ENCODE measurements around the gene GALNT2.

GALNT2 gene

DNA sequence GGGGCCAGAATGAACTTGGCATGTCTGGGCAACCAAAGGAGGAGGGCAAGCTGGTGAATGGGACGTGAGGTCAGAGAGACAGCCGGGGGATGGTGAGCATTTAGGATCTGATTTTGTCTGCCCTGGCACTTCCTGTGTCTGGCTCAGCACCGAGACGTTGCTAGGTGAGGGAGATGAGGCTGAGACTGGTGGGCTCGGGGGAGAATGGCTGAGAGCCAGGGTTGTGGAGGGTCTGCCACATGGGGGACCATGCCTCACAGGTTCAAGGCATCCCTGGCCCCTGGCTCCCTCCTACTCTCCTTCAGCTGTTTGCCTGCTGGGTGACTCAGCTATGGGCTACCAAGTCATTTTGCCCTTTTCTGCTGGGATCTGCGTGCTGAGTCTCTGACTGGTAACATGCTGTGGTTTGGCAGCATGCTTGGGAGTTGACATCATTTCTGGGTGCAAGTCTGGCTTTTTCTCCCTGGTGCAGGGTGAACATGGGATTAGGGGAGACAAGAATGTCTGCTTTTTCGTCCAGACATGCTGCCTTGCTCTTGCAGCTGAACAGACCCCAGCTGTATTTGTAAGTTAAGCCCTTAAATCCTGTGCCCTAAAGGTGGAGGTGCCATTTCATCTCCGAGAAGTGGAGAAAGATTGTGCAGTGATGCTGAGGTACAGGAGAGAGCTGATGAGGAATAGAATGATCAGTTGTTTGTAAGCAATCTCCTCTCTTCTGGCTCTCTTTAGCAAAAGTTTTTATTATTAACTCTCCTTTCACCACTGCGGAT lies 17.6 kb downstream of the GALNT2 start:
- peak overlapping the region; percentile 7 for H3K27ac ChIP-seq (ENCODE audit: low read depth, low read length)
- H3K9ac ChIP-seq (ENCODE audit: low read length) = no peak overlapping the region
- peak overlapping the region in 1 of 2 donors; percentile 16 for H3K4me3 ChIP-seq (ENCODE audit: low read depth in 1 of 2, low read length in 2 of 2)
- H3K9me3 ChIP-seq (ENCODE audit: low read length) = no peaks in the 10 kb centered on the region
- peaks cover 31% of the 10 kb centered on the region for H3K4me1 ChIP-seq (ENCODE audit: insufficient read depth, low read length)
- H3K36me3 ChIP-seq (ENCODE audit: insufficient read depth, low read length) = no peaks in the 10 kb centered on the region
- no peaks in the 10 kb centered on the region for H3K27me3 ChIP-seq (ENCODE audit: control insufficient read depth in 1 of 2, insufficient read depth in 2 of 2, low read length in 2 of 2)

- H3K27ac ChIP-seq (ENCODE audit: low read depth, low read length) = no peak overlapping the region
Measured at GRCh38 chr1:230085178-230085515, 18.1 kb downstream of the GALNT2 start.

GRCh38 chr1:230086151-230086550 lies 19.1 kb downstream of the GALNT2 start:
- no peak overlapping the region for H3K9ac ChIP-seq (ENCODE audit: low read length)
- H3K4me3 ChIP-seq (ENCODE audit: low read depth in 1 of 2, low read length in 2 of 2) = no peak overlapping the region
- no peak overlapping the region for H3K27ac ChIP-seq (ENCODE audit: low read depth, low read length)
- H3K4me1 ChIP-seq (ENCODE audit: insufficient read depth, low read length) = peaks cover 31% of the 10 kb centered on the region
- no peaks in the 10 kb centered on the region for H3K9me3 ChIP-seq (ENCODE audit: low read length)
- H3K36me3 ChIP-seq (ENCODE audit: insufficient read depth, low read length) = no peaks in the 10 kb centered on the region
- no peaks in the 10 kb centered on the region for H3K27me3 ChIP-seq (ENCODE audit: control insufficient read depth in 1 of 2, insufficient read depth in 2 of 2, low read length in 2 of 2)

More at GRCh38 chr1:230085178-230085515, 18.1 kb downstream of the GALNT2 start:
- Histone ChIP-seq H3K36me3 (ENCODE audit: insufficient read depth, low read length) (no peaks in the 10 kb centered on the region), H3K9me3 (ENCODE audit: low read length) (no peaks in the 10 kb centered on the region), H3K4me1 (ENCODE audit: insufficient read depth, low read length) (peaks cover 31% of the 10 kb centered on the region), H3K4me3 (ENCODE audit: low read depth in 1 of 2, low read length in 2 of 2) (no peak overlapping the region), H3K27me3 (ENCODE audit: control insufficient read depth in 1 of 2, insufficient read depth in 2 of 2, low read length in 2 of 2) (no peaks in the 10 kb centered on the region), H3K9ac (ENCODE audit: low read length) (no peak overlapping the region)

GRCh38 chr1:230087028-230087716 lies 20.1 kb downstream of the GALNT2 start:
- Histone ChIP-seq H3K4me3 (ENCODE audit: low read depth in 1 of 2, low read length in 2 of 2) (no peak overlapping the region), H3K27me3 (ENCODE audit: control insufficient read depth in 1 of 2, insufficient read depth in 2 of 2, low read length in 2 of 2) (no peaks in the 10 kb centered on the region), H3K36me3 (ENCODE audit: insufficient read depth, low read length) (peaks cover 4% of the 10 kb centered on the region), H3K9me3 (ENCODE audit: low read length) (no peaks in the 10 kb centered on the region), H3K27ac (ENCODE audit: low read depth, low read length) (no peak overlapping the region), H3K9ac (ENCODE audit: low read length) (no peak overlapping the region), H3K4me1 (ENCODE audit: insufficient read depth, low read length) (peaks cover 31% of the 10 kb centered on the region)

GRCh38 chr1:230087717-230088105 lies 20.7 kb downstream of the GALNT2 start:
- H3K36me3 ChIP-seq (ENCODE audit: insufficient read depth, low read length) = peaks cover 4% of the 10 kb centered on the region
- no peak overlapping the region for H3K9ac ChIP-seq (ENCODE audit: low read length)
- H3K27ac ChIP-seq (ENCODE audit: low read depth, low read length) = no peak overlapping the region
- peaks cover 31% of the 10 kb centered on the region for H3K4me1 ChIP-seq (ENCODE audit: insufficient read depth, low read length)
- H3K27me3 ChIP-seq (ENCODE audit: control insufficient read depth in 1 of 2, insufficient read depth in 2 of 2, low read length in 2 of 2) = no peaks in the 10 kb centered on the region
- H3K4me3 ChIP-seq (ENCODE audit: low read depth in 1 of 2, low read length in 2 of 2) = no peak overlapping the region
- no peaks in the 10 kb centered on the region for H3K9me3 ChIP-seq (ENCODE audit: low read length)

DNA sequence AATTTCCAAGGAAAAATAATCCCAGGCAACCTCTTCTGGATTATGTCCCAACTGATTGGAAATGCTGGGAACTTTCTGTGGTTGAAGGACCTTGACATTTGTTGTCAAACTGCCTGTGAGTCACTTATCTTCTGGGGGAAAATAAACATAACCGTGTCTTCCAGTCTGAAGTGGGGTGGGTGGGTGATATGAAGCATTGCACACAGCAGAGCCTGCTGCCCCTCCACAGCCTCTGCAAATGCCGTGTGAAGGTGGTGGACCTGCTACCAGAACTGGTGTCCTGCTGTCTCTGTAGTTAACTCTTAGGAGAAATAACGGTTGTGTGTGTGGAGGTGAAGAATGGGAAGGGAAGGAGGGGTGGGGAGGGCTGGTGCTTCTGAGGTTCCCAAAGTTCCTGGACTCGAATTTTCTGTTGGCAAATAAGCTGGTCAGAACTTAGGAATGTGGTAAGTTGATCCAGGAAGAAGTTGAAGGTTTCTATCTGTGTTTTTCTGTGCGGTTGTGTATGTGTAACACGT lies 23.2 kb downstream of the GALNT2 start:
- H3K4me3 ChIP-seq (ENCODE audit: low read depth in 1 of 2, low read length in 2 of 2) = no peak overlapping the region
- peaks cover 4% of the 10 kb centered on the region for H3K36me3 ChIP-seq (ENCODE audit: insufficient read depth, low read length)
- H3K27me3 ChIP-seq (ENCODE audit: control insufficient read depth in 1 of 2, insufficient read depth in 2 of 2, low read length in 2 of 2) = no peaks in the 10 kb centered on the region
- peaks cover 15% of the 10 kb centered on the region for H3K4me1 ChIP-seq (ENCODE audit: insufficient read depth, low read length)
- H3K9me3 ChIP-seq (ENCODE audit: low read length) = no peaks in the 10 kb centered on the region
- H3K9ac ChIP-seq (ENCODE audit: low read length) = no peak overlapping the region
- H3K27ac ChIP-seq (ENCODE audit: low read depth, low read length) = no peak overlapping the region

DNA sequence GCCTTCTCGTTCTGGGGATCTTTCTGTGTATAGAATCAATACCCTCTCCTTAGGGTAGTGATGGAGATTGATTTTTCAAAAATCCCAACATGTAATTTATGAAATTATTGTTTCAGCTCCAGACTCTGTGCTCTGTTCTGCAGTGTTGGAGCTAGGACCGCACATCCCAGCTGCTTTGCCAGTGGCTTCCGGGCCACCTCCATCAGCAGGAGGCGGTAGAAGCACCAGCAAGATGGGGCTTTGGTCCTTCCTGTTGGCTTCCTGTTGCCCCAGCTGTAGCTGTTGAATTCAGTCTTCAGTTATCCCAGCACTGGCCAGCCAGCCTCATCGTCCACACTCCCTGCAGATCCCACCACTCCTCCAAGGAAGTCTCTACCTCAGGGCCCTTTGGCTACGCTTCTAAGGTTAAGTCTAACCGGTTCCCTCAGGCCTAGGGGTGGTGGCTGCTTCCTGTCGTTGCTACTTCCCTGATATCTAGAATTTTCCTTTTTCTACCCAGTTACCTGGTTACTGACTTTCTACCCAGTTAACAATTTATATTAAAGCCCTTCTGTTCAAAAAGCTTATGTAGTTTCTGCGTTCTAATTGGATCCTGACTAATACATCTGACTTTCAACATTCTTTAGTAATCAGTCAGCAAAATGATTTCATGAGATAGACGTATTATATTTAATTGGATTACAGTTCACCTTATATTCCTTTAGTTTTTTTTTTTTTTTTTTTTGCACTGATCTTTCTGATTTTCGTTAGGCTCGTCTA lies 24.6 kb downstream of the GALNT2 start:
- Histone ChIP-seq H3K36me3 (ENCODE audit: insufficient read depth, low read length) (peaks cover 4% of the 10 kb centered on the region), H3K4me1 (ENCODE audit: insufficient read depth, low read length) (peaks cover 11% of the 10 kb centered on the region), H3K9ac (ENCODE audit: low read length) (no peak overlapping the region), H3K27ac (ENCODE audit: low read depth, low read length) (no peak overlapping the region), H3K9me3 (ENCODE audit: low read length) (no peaks in the 10 kb centered on the region), H3K4me3 (ENCODE audit: low read depth in 1 of 2, low read length in 2 of 2) (no peak overlapping the region), H3K27me3 (ENCODE audit: control insufficient read depth in 1 of 2, insufficient read depth in 2 of 2, low read length in 2 of 2) (no peaks in the 10 kb centered on the region)

DNA sequence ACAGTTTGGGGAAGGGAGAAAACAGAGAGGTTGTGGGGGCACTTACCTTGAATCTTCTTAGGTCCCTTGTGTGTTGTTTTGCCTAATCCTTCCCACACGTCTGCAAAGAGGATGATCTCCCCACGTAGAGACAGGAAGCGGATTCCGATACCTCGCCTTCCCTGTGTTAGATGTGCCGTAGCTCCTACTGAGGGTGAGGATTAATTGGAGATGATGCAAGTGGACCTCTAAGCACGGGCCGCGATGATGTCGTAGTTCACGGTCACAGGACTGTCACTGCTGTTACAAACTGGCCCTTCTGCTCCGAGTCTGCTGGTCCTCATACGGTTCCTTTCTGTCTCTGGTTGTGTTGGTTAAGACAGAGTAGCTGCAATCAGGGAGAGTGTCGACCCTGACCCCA lies 27.7 kb downstream of the GALNT2 start:
- H3K4me1 ChIP-seq (ENCODE audit: insufficient read depth, low read length) = no peaks in the 10 kb centered on the region

DNA sequence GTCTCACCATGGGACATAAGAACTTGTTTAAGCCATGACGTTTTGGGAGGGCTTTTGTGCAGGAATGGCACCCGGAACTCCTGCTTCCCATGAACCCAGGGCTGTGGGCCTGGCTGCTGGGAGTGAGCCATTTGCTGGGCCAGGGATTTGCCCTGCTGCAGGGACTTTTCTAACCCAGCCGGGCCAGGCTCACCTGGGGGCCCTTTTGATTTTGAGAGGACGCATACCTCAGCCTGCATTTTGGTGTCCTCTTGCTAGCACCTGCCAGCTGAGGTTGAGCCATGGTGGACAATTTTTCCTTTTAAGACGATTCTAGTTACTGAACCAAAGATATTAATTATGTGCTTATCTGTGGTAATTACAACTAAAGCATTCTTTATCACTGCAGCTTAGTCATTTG lies 28.9 kb downstream of the GALNT2 start:
- H3K9me3 ChIP-seq (ENCODE audit: low read length) = no peaks in the 10 kb centered on the region
- no peaks in the 10 kb centered on the region for H3K27me3 ChIP-seq (ENCODE audit: control insufficient read depth in 1 of 2, insufficient read depth in 2 of 2, low read length in 2 of 2)
- peaks cover 4% of the 10 kb centered on the region for H3K36me3 ChIP-seq (ENCODE audit: insufficient read depth, low read length)
- no peak overlapping the region for H3K27ac ChIP-seq (ENCODE audit: low read depth, low read length)
- no peak overlapping the region for H3K4me3 ChIP-seq (ENCODE audit: low read depth in 1 of 2, low read length in 2 of 2)
- no peak overlapping the region for H3K9ac ChIP-seq (ENCODE audit: low read length)
- H3K4me1 ChIP-seq (ENCODE audit: insufficient read depth, low read length) = peaks cover under 1% of the 10 kb centered on the region

More for the DNA sequence above, 27.7 kb downstream of the GALNT2 start:
- Histone ChIP-seq H3K27me3 (ENCODE audit: control insufficient read depth in 1 of 2, insufficient read depth in 2 of 2, low read length in 2 of 2) (no peaks in the 10 kb centered on the region), H3K9me3 (ENCODE audit: low read length) (no peaks in the 10 kb centered on the region), H3K9ac (ENCODE audit: low read length) (no peak overlapping the region), H3K36me3 (ENCODE audit: insufficient read depth, low read length) (peaks cover 4% of the 10 kb centered on the region), H3K27ac (ENCODE audit: low read depth, low read length) (no peak overlapping the region), H3K4me3 (ENCODE audit: low read depth in 1 of 2, low read length in 2 of 2) (no peak overlapping the region)

GRCh38 chr1:230097370-230097769 lies 30.3 kb downstream of the GALNT2 start:
- peaks cover 14% of the 10 kb centered on the region for H3K4me1 ChIP-seq (ENCODE audit: insufficient read depth, low read length)
- H3K27me3 ChIP-seq (ENCODE audit: control insufficient read depth in 1 of 2, insufficient read depth in 2 of 2, low read length in 2 of 2) = no peaks in the 10 kb centered on the region

DNA sequence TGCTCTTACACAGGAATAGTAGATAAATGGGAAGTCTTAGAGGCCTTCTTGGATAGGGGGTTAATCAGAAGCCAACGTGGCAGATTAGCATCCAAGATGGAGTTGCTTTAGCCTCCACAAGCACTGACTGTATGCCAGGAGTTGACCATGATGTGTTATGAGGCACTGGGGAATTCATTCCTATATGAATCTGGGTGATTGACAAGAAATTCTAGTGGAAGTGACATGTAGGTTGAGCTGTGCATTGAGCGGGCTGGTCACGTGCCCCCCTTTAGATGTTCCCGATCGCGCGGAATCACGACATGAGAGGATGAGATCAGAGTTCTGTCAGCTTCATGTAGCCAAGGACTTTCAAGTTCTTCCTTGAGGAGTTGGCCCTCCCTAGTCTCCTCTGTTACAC lies 31.7 kb downstream of the GALNT2 start:
- no peak overlapping the region for H3K9ac ChIP-seq (ENCODE audit: low read length)
- no peaks in the 10 kb centered on the region for H3K27me3 ChIP-seq (ENCODE audit: control insufficient read depth in 1 of 2, insufficient read depth in 2 of 2, low read length in 2 of 2)
- H3K4me3 ChIP-seq (ENCODE audit: low read depth in 1 of 2, low read length in 2 of 2) = no peak overlapping the region
- no peaks in the 10 kb centered on the region for H3K9me3 ChIP-seq (ENCODE audit: low read length)
- no peaks in the 10 kb centered on the region for H3K36me3 ChIP-seq (ENCODE audit: insufficient read depth, low read length)
- peaks cover 19% of the 10 kb centered on the region for H3K4me1 ChIP-seq (ENCODE audit: insufficient read depth, low read length)
- H3K27ac ChIP-seq (ENCODE audit: low read depth, low read length) = no peak overlapping the region

More at GRCh38 chr1:230097370-230097769, 30.3 kb downstream of the GALNT2 start:
- Histone ChIP-seq H3K27ac (ENCODE audit: low read depth, low read length) (no peak overlapping the region), H3K9ac (ENCODE audit: low read length) (no peak overlapping the region), H3K36me3 (ENCODE audit: insufficient read depth, low read length) (no peaks in the 10 kb centered on the region), H3K4me3 (ENCODE audit: low read depth in 1 of 2, low read length in 2 of 2) (no peak overlapping the region), H3K9me3 (ENCODE audit: low read length) (no peaks in the 10 kb centered on the region)
